ENCODE data around the gene RASGRP4. TPM values are rescaled to one million over a fixed set of nuclear protein-coding genes. Genes with fewer than 3 reads are reported as not detected.
A peak's percentile ranks its signal among the peaks of the same experiment; 100 is the strongest.

The RASGRP4 gene
- total RNA-seq, 1 experiment from 2014 or later = not detected

DNA sequence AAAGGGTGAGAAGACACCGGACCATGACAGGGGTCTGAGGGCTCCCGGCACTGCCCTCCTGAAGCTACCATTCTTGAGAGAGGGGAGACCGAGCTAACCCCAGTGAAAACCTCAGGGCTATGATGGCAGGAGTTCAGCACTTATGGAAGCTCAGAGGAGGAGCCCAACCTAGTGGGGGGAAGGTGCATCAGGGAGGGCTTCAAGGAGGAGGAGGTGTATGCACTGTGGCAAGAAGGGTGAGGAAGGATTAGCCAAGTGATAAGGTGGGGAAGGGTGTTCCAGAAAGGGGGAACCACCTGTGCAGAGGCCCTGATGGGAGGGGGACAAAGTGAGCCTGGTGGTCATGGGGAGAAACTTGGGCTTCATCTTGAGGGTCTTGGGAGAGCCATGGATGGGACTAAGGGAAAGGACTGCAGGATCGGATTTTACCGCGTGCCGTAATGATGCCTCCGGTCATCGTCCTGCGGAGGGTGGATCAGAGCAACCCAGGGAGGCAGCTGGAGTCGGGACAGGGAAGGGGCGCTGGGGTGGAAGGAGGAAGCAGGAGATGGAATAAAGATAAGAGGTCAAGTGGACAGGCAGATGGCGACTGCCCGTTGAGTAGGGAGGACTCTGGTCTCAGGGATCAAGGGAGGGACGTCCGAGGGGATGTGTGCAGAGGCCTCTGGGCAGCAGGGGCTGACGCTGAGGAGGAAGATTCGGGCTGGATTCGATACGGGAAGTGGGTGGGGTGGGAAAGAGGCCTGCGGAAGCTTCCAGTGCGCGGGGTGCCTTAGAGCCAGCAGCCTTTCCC lies 65.0 kb downstream of the RASGRP4 start:
- Mint-ChIP-seq H3K9me3 (ENCODE audit: unreplicated experiment) (no peaks in the 10 kb centered on the region), H3K27ac (ENCODE audit: unreplicated experiment) (peak overlapping the region; percentile 20), H3K4me3 (ENCODE audit: unreplicated experiment) (peak overlapping the region; percentile 79), H3K36me3 (ENCODE audit: insufficient read depth, unreplicated experiment) (peaks cover 19% of the 10 kb centered on the region), H3K27me3 (ENCODE audit: insufficient read depth, unreplicated experiment) (peaks cover 18% of the 10 kb centered on the region), H3K4me1 (ENCODE audit: low read depth, unreplicated experiment) (peaks cover 24% of the 10 kb centered on the region)
- TF ChIP-seq CTCF (IDR thresholded peaks at IDR 0.05; ENCODE audit: insufficient read depth in 1 of 2, low read depth in 1 of 2, low read length in 1 of 2, severe bottlenecking in 1 of 2, unreplicated experiment in 1 of 2) = no peak
- BruUV-seq (replicated peaks) = no TSS peak
- ChIA-PET CTCF (interaction anchor here (0.6 to 2.9 kb wide), 6 partner anchors 9 to 568 kb away, joined by 3 to 21 read pairs (median 3); partner anchors contain the start of gene PSMD8), POLR2A (interaction anchor here (0.6 to 1.8 kb wide), 2 partner anchors 13 to 96 kb away, joined by 3 to 15 read pairs; partner anchors contain the start of gene PSMD8)
- H3K4me3 ChIP-seq (ENCODE audit: low read depth, low read length) = peak overlapping the region; percentile 96
- no peaks in the 10 kb centered on the region for H3K36me3 ChIP-seq (ENCODE audit: control insufficient read depth, insufficient read depth, low read length)
- H3K27me3 ChIP-seq (replicated peaks; ENCODE audit: control insufficient read depth, insufficient read depth, low read length) = peaks cover 7% of the 10 kb centered on the region
- H3K9me3 ChIP-seq = no peaks in the 10 kb centered on the region
- DNase-seq = no peak
- H3K4me1 ChIP-seq = peaks cover 12% of the 10 kb centered on the region
- intact Hi-C loops (cut with micrococcal nuclease; ENCODE audit: unreplicated experiment) = loop anchor here (1.0 kb wide), 1 partner anchor 13 kb away; the partner anchor contains the start of gene PSMD8

DNA sequence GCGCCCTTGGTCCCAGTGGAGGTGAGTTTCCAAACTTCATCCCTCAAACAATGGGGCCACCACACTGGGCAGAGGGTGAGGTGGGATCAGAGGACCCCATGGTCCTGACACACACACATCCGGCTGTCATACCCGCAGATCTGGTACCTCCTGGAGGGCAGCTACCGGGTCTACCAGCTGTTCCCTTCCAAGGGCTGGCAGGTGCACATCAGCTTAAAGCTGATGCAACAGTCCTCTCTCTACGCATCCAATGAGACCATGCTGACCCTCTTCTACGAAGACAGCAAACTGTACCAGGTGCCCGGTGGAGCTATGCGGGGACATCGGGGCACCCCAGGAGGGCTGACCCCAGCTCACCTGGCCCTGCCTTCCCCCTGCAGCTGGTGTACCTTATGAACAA lies 65.7 kb downstream of the RASGRP4 start:
- peaks cover 18% of the 10 kb centered on the region for H3K27me3 Mint-ChIP-seq (ENCODE audit: insufficient read depth, unreplicated experiment)
- Histone ChIP-seq H3K4me3 (ENCODE audit: low read depth, low read length) (no peak overlapping the region), H3K27me3 (replicated peaks; ENCODE audit: control insufficient read depth, insufficient read depth, low read length) (peaks cover 7% of the 10 kb centered on the region), H3K9me3 (no peaks in the 10 kb centered on the region), H3K36me3 (ENCODE audit: control insufficient read depth, insufficient read depth, low read length) (no peaks in the 10 kb centered on the region), H3K4me1 (peaks cover 15% of the 10 kb centered on the region)
- peaks cover 28% of the 10 kb centered on the region for H3K4me1 Mint-ChIP-seq (ENCODE audit: low read depth, unreplicated experiment)
- H3K27ac Mint-ChIP-seq (ENCODE audit: unreplicated experiment) = peak overlapping the region; percentile 20
- no peak for DNase-seq
- ChIA-PET POLR2A (interaction anchor here (0.6 kb wide), 1 partner anchor 95 kb away, joined by 3 read pairs; no protein-coding TSS in a partner anchor), CTCF (interaction anchor here (1.5 to 2.9 kb wide), 2 partner anchors 8 to 14 kb away, joined by 4 to 21 read pairs; partner anchors contain the start of gene PSMD8)
- peak overlapping the region; percentile 79 for H3K4me3 Mint-ChIP-seq (ENCODE audit: unreplicated experiment)
- no TSS peak for BruUV-seq (replicated peaks)
- peaks cover 22% of the 10 kb centered on the region for H3K36me3 Mint-ChIP-seq (ENCODE audit: insufficient read depth, unreplicated experiment)
- no peaks in the 10 kb centered on the region for H3K9me3 Mint-ChIP-seq (ENCODE audit: unreplicated experiment)
- TF ChIP-seq CTCF (IDR thresholded peaks at IDR 0.05; ENCODE audit: insufficient read depth in 1 of 2, low read depth in 1 of 2, low read length in 1 of 2, severe bottlenecking in 1 of 2, unreplicated experiment in 1 of 2) = no peak
- intact Hi-C loops (cut with micrococcal nuclease; ENCODE audit: unreplicated experiment) = no loop called here

DNA sequence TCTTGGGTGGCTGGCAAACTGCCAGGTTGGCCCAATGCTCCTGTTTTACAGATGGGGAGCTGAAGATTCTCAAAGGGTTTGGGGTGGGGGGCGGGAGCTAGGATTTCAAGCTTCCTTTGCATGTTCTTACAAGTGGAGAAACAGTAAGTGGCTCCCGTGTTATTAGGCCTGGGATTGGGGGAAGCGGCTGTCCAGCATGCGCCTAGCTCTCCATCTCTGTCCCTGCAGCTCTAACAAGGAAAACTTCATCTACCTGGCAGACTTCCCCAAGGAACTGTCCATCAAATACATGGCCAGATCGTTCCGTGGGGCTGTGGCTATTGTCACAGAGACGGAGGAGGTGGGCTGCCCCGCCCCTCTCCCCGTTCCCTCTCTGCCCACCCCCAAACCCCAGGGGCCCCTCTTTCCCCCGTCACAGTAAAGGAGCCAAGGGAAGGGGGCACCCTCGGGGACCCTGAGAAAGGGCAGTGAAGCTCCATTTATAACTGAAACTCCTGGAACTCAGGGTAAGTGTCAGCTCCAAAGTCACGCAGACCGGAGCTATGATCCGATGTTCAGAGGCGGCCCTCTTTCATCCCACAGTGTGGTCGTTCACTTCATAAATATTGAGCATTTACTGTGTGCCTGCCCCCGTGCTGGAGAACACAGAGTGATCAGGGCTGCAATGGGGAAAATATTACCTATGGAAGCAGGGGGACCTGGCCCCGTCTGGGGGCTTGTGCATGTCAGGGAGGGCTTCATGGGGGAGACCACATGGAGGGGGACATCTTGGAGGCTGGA lies 66.6 kb downstream of the RASGRP4 start:
- POLR2A ChIA-PET = interaction anchor here (0.6 kb wide), 2 partner anchors 15 to 275 kb away, joined by 3 to 4 read pairs; partner anchors contain the start of gene PSMD8

More for the DNA sequence above, 66.6 kb downstream of the RASGRP4 start:
- H3K9me3 ChIP-seq = no peaks in the 10 kb centered on the region
- peaks cover 15% of the 10 kb centered on the region for H3K4me1 ChIP-seq
- no peaks in the 10 kb centered on the region for H3K36me3 ChIP-seq (ENCODE audit: control insufficient read depth, insufficient read depth, low read length)
- no peak overlapping the region for H3K27ac Mint-ChIP-seq (ENCODE audit: unreplicated experiment)
- no peak for DNase-seq
- intact Hi-C loops (cut with micrococcal nuclease; ENCODE audit: unreplicated experiment) = no loop called here
- peaks cover 22% of the 10 kb centered on the region for H3K36me3 Mint-ChIP-seq (ENCODE audit: insufficient read depth, unreplicated experiment)
- TF ChIP-seq CTCF (IDR thresholded peaks at IDR 0.05; ENCODE audit: insufficient read depth in 1 of 2, low read depth in 1 of 2, low read length in 1 of 2, severe bottlenecking in 1 of 2, unreplicated experiment in 1 of 2) = no peak
- H3K9me3 Mint-ChIP-seq (ENCODE audit: unreplicated experiment) = no peaks in the 10 kb centered on the region
- H3K27me3 Mint-ChIP-seq (ENCODE audit: insufficient read depth, unreplicated experiment) = peaks cover 18% of the 10 kb centered on the region
- H3K4me1 Mint-ChIP-seq (ENCODE audit: low read depth, unreplicated experiment) = peaks cover 28% of the 10 kb centered on the region
- H3K27me3 ChIP-seq (replicated peaks; ENCODE audit: control insufficient read depth, insufficient read depth, low read length) = peaks cover 7% of the 10 kb centered on the region
- H3K4me3 Mint-ChIP-seq (ENCODE audit: unreplicated experiment) = peak overlapping the region; percentile 41
- no peak overlapping the region for H3K4me3 ChIP-seq (ENCODE audit: low read depth, low read length)
- no TSS peak for BruUV-seq (replicated peaks)
- CTCF ChIA-PET = interaction anchor here (0.7 kb wide), 1 partner anchor 15 kb away, joined by 5 read pairs; the partner anchor contains the start of gene PSMD8
